ENCODE data around the gene RABGAP1L.
"Not testable (repeated sequence)": the region's sequence is repeated elsewhere in the genome, so short reads cannot be mapped to it uniquely, and the experiment has no call there.

RABGAP1L gene

GRCh38 chr1:174297351-174297750 lies 138.0 kb downstream of the RABGAP1L start:
- no peak for DNase-seq (ENCODE audit: low read depth)

GRCh38 chr1:174301295-174302077 lies 142.2 kb downstream of the RABGAP1L start:
- DNase-seq (ENCODE audit: low read depth), result no peak

- no peak for DNase-seq (ENCODE audit: low read depth)
Observed at GRCh38 chr1:174308604-174309003, 149.3 kb downstream of the RABGAP1L start.

GRCh38 chr1:174309490-174309889 lies 150.2 kb downstream of the RABGAP1L start:
- no peak for DNase-seq (ENCODE audit: low read depth)

GRCh38 chr1:174314433-174314832 lies 155.1 kb downstream of the RABGAP1L start:
- DNase-seq (ENCODE audit: low read depth), result no peak

- DNase-seq (ENCODE audit: low read depth), result no peak
Observed at GRCh38 chr1:174315239-174315638, 155.9 kb downstream of the RABGAP1L start.

- not testable (repeated sequence) for DNase-seq (ENCODE audit: low read depth)
Observed at GRCh38 chr1:174320897-174321296, 161.6 kb downstream of the RABGAP1L start.

GRCh38 chr1:174322202-174322862 lies 163.0 kb downstream of the RABGAP1L start:
- DNase-seq (ENCODE audit: low read depth), result no peak

GRCh38 chr1:174324493-174324892 lies 165.2 kb downstream of the RABGAP1L start:
- no peak for DNase-seq (ENCODE audit: low read depth)

GRCh38 chr1:174324939-174325338 lies 165.6 kb downstream of the RABGAP1L start:
- DNase-seq (ENCODE audit: low read depth), result no peak

GRCh38 chr1:174326278-174326677 lies 167.0 kb downstream of the RABGAP1L start:
- DNase-seq (ENCODE audit: low read depth), result no peak

- DNase-seq (ENCODE audit: low read depth), result no peak
Observed at GRCh38 chr1:174333437-174333836, 174.1 kb downstream of the RABGAP1L start.

- no peak for DNase-seq (ENCODE audit: low read depth)
Observed at GRCh38 chr1:174337000-174337681, 177.8 kb downstream of the RABGAP1L start.

- not testable (repeated sequence) for DNase-seq (ENCODE audit: low read depth)
Observed at GRCh38 chr1:174340404-174340803, 181.1 kb downstream of the RABGAP1L start.

GRCh38 chr1:174344162-174344561 lies 184.8 kb downstream of the RABGAP1L start:
- DNase-seq (ENCODE audit: low read depth), result no peak

- no peak for DNase-seq (ENCODE audit: low read depth)
Observed at GRCh38 chr1:174352117-174352516, 192.8 kb downstream of the RABGAP1L start.

GRCh38 chr1:174352883-174353608 lies 193.7 kb downstream of the RABGAP1L start:
- DNase-seq (ENCODE audit: low read depth), result no peak

- no peak for DNase-seq (ENCODE audit: low read depth)
Observed at GRCh38 chr1:174358344-174358743, 199.0 kb downstream of the RABGAP1L start.

GRCh38 chr1:174358786-174359453 lies 199.6 kb downstream of the RABGAP1L start:
- DNase-seq (ENCODE audit: low read depth), result no peak

- DNase-seq (ENCODE audit: low read depth), result no peak
Observed at GRCh38 chr1:174359454-174359805, 200.1 kb downstream of the RABGAP1L start.

GRCh38 chr1:174364996-174365736 lies 205.8 kb downstream of the RABGAP1L start:
- no peak for DNase-seq (ENCODE audit: low read depth)

Measured in fibroblast of gingiva (primary cell).